ENCODE data around the gene SOCS7.

The SOCS7 gene

DNA sequence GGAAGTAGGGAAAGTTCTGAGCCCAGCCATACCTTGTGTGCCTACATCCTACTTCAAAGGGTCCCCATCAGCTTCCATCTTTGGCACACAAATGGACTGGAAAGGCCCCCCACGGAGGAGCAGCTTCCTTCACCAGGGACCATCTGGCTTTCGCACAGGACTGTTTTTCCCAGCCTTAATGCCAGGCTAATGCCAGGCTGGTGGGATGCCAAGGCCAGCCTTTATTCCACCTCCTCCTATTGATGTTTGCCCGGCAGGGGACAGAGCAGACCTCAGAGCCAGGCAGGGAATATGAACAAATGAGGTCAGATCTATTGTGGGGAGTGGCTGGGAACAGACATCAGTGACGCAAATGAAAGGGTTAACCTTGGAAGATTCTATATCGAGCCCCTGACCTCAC lies 13.6 kb upstream of the SOCS7 start:
- DNase-seq = no peak

DNA sequence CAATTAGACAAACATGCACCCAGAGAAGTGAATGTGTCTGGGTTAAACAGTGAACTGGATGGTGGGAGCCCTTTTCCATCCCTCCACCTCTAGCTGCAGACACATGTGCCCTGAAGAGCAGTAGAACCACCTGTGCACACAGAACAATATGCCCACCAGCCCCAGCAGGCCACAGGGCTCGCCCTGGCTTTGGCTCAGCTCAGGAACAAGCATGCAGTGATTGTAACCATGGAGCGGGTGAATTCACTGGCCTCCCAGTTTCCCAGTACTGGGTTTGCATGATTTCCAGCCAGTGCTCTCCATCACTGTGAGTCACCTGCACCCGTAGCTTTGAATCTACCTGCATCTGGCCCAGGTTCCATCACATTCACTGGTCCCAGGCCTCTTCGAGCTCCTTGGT lies 13.1 kb upstream of the SOCS7 start:
- DNase-seq = no peak

DNA sequence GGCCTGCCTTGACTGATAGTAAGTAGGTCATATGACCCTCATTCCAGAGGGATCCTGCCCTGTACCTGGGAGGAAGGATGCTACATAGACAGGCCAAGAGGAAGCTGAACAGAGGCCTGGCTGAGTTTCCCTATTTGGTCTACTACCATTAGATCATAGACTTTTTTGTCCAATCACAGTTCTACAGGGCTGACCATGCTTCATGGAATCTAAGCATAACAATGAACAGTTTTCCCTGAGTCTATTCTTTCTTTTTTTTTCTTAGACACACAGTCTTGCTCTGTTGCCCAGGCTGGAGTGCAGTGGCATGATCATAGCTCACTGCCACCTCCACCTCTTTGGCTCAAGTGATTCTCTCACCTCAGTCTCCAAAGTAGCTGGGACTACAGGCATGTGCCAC lies 11.8 kb upstream of the SOCS7 start:
- DNase-seq = no peak

DNA sequence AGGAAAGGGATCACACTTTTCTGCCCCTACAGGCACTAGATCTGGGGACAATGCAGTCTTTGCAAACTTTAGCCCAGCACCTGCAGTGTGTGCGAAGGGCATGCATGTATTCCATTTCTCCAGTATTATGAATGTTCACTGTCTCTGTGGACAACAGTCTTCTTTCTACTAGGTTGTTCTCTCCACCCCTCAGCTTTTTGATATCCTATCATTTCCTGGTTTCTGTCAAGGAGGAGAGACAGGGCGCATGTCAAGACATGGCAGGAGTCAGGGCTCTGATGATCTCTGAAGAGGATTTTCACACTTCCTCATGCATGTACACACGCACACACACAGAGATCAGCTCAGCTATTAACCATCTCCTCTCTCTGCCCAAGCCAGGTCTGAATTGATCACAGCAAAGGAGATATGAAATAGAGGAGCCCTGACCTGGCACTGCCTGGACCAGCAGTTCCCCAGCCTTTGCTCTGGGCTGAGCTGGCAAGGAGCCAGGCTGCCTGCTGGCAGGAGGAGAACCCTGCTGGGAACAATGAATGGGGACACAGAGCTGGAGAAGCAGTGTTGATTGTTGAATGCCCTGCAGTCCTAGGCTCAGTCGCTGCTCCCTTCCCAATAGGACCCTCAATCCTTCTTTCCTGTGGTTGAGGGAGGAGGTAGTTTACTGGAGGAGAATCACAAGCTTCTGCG lies 10.5 kb upstream of the SOCS7 start:
- DNase-seq = peak; percentile 52

DNA sequence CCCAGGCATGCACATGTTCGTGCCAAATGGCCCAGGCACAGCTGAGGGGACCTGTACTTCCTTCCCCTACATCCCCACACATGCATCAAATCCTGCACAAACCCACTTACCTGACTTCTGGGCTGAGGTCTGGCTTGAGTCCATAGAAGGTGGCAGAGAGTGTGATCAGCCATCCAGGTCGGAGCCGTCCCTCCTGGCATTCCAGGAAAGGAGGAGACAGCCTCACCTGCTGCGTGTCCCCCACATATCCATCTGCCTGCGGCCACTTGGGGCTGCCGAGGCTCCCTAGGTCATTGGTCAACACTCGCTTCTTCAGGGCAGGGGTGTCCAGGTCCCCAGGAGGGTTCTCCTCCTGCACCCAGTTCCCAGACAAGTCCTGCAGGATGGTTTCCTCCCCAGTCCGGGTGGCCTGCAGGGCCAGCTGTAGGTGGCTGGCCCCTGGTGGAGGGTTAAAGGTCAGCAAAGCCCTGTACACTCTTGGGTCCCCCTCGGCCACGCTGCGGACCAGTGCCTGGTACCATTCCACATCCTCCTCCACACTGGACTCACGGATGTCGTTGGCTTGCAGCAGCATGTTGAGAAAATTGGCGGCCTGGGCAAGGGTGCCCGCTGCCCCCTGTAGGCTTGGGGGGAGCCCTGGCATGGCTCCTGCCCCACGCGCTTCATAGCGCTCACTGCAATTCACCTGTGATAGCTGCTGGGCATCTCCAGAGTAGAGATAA lies 8.6 kb upstream of the SOCS7 start:
- no peak for DNase-seq

DNA sequence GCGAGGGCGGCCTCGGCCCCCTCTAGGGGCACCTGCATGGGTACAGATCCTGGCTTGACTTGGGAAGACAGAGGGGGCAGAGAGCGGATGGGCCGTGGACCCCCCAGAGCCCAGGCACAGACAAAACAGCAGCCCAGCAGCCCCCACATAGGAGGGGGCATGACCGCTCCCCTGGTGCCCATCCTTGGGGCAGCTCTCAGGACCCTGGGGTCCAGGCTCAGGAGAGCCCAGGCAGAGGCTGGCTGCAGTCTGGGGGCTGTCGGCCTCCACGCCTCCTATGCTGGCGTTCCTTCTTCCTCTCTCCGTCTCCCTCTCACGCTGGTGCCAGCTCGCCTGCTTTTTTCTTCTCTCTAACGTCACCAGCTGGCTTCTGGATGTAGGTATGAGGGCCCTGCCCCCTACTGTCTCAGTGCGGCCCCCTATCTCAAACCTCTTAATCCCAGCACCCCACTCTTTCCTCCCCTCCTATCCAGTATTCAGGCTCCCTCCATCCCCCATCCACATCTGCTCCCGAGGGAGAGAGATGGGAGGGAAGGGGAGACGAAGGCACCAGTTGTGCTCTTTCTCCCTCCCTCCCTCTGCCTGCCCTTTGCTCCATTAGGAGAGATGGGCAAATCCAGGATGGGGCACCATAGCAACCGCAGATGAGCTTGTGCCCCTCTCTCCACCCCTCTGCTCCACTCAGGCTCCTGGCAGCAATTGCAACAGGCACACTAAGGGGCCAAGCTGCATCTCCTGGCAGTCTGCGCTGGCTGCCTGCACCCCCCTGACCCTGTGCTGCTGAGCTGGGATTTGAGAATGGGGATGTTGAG lies 7.8 kb upstream of the SOCS7 start, which contains the start of gene GPR179:
Gene GPR179 (minus strand): TSS at position 349 of the 812 bp plus-strand sequence. CDS start 167 bp downstream, at position 182.
- no peak for DNase-seq

DNA sequence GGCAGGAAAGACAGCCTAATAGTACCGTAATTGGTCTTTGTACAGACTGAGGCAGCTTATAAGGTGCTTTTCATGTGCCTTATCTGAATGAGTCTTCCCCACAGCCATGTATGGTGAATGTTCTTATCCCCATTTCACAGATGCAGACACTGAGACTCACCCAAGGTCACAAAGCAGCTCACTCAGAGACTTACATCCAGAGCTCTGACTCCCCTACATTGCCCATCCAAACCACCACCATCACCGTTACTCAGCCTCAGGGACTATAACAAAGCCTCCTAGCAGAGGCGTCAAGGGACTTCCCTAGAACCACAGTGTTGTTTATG lies 7.3 kb upstream of the SOCS7 start:
- DNase-seq = no peak

DNA sequence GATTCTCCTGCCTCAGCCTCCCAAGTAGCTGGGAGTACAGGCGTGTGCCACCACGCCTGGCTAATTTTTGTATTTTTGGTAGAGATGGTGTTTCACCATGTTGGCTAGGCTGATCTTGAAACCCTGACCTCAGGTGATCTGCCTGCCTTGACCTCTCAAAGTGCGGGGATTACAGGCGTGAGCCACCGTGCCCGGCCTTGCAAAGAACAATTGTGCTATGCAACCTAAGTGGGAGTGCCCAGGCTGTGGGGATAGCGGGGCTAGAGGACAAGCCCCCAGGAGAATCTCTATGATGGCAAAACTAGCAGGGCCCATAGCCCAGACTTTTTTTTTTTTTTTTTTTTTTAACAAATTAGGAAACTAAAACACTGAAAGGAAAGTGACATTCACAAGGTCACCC lies 5.9 kb upstream of the SOCS7 start:
- no peak for DNase-seq

DNA sequence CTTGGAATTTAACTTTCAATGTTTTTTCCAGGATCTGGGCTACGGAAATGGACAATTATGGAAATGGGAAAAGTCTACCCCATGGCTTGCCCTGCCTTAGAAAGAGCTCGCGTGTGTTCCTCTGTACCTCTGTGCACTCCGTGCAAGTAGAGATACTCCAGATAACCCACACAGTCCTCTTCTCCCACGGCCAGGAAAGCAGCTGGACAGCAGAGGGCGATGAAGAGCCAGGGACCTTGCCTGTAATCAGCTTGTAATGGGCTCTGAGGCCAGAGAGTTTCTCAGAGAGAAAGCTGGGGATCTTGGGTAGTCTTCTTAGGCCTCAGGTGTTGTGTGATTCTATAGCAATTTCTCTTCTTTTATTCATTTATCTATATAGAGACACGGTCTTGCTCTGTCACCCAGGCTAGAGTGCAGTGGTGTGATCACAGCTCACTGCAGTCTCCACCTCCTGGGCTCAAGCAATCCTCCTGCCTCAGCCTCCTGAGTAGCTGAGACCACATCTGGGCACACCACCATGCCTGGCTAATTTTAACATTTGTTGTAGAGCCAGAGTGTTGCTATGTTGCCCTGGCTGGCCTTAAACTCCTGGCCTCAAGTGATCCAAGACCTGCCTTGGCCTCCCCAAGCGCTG lies 2.4 kb upstream of the SOCS7 start:
- peak; percentile 35 for DNase-seq

DNA sequence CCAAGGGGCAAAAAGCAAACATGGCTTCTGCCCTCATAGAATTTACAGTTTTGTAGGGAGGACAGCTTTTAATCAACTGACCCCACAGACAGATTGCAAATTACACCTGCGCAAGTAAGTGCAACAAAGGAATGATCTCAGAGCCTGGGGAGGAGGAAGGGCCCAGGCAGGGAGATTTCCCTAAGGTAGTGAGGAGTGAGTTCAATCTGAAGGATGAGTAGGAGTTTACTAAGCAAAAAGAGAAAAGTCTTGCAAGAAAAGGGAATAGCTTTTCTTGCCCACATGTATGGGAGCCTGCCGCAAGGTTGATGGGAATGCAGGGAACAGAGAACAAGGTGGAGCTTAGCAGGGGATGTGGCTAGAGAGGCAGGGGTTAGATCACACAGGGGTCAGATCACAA lies 1.6 kb upstream of the SOCS7 start:
- no peak for DNase-seq

DNA sequence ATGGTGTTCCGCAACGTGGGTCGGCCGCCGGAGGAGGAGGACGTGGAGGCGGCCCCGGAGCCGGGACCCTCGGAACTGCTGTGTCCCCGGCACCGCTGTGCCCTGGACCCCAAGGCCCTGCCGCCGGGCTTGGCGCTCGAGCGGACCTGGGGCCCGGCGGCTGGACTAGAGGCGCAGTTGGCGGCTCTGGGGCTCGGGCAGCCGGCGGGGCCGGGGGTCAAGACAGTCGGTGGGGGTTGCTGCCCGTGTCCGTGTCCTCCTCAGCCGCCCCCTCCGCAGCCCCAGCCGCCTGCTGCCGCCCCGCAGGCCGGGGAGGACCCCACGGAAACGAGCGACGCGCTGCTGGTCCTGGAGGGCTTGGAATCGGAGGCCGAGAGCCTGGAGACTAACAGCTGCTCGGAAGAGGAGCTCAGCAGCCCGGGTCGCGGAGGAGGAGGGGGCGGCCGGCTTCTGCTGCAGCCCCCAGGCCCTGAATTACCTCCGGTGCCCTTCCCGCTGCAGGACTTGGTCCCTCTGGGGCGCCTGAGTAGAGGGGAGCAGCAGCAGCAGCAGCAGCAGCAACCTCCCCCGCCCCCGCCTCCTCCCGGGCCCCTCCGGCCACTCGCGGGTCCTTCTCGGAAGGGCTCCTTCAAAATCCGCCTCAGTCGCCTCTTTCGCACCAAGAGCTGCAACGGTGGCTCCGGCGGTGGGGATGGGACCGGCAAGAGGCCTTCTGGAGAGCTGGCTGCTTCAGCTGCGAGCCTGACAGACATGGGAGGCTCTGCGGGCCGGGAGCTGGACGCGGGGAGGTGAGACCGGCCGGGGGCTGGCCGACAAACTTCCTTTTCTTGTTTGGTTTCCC lies 821 bp downstream of the SOCS7 start:
- no peak for DNase-seq

DNA sequence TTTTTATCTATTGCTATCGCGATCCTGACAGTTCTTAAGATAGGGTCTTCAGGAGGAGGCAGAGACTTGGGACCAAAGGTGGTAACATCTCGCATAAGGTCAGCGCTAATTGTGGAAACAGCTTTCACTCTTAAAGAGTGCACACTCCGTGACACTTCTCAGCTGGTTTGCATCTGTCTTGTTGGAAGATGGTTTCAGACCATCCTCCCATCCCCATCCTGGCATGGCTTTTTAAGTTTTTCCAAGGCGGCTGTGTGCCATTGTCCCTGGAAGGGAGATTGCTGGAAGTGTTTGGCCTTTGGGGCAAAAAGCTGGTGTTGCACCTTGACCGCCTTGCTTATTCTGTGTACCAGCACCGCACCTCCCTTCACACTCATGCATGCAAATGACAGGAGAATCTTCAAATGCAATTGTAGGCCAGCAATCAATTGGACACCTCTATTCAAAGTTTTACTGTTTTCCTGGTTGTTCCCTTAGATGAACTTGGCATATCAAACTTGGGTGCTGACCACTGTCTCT lies 1.5 kb downstream of the SOCS7 start:
- no peak for DNase-seq

DNA sequence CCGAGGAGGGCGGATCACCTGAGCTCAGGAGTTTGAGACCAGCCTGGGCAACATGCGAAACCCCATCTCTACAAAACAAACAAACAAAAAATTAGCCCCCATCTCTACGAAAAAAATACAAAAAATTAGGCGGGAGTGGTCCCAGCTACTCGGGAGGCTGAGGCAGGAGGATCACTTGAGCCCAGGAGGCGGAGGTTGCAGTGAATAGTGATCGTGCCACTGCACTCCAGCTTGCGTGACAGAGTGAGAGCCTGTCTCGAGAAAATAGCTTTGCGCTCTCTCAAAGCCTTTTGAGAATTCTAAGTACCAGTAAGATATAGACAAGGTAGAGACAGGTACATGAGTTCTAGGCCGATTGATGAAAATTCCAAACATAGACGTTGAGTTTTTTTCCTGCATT lies 2.0 kb downstream of the SOCS7 start:
- DNase-seq = no peak

DNA sequence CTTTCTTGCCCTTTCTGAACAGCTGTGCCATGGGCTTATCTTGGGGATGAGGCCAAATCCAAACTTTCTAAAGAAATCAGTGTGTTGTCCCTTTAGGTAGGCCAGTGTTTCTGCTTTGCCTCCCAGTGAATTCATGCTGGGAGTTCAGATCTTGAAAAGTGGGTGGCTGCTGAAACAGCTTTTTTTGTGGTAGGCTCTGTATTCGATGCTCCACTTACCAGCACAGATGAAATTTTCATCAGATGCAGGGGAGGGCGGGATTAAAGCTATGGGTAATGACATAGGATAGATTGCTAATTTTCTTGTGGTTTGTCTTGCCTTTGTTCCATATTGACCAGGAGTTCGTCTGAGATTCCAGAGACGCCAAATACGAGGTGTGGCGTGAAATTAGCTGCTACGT lies 2.8 kb downstream of the SOCS7 start:
- DNase-seq = no peak

DNA sequence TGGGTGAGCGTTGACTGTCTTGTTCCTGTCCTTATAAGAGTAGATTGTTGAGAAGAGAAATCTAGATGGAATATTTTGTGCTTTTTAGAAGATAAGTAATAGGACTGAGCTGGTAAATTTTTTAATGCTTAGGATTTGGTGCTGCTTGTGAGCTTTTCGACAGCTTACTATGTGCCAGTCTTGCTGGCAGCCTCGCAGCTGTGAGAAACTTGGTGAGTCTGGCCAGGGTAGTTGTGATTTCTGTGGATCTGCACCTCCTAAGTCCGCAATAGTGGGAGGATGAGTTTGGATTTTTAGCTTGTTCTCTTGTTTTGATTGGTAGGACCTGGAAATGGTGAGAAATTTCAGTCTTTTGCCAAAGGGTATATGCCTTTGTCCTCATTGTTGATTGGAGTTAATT lies 3.6 kb downstream of the SOCS7 start:
- no peak for DNase-seq

DNA sequence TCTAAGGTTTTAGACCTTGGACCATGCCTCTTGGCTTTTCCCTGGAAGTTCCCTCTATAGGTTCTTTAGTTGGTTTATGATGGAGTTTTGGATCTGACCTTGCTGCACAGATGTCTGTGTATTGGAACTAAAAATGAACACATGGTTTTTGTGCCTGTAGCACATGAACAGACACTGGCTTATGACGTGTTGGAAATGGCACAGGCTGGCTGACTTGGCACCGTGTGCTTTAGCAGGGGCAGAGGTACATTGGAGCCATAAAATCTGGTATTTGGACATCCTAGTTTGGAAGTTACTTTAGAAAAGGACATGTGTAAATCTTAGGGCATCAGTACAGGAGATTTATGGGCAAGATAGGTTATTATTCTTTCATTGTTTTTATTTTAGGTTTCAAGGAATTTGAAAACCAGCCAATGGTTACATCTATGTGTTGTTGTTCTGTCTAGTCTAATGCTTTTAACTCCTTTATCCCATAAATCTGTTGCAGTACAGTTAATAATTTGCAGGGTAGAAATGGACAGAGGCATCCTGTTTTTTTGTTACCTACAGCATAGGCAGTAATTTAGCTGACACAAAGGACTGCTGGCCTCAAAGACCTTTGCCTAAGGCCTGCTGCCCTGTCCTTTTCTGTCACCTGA lies 6.0 kb downstream of the SOCS7 start:
- DNase-seq = no peak

DNA sequence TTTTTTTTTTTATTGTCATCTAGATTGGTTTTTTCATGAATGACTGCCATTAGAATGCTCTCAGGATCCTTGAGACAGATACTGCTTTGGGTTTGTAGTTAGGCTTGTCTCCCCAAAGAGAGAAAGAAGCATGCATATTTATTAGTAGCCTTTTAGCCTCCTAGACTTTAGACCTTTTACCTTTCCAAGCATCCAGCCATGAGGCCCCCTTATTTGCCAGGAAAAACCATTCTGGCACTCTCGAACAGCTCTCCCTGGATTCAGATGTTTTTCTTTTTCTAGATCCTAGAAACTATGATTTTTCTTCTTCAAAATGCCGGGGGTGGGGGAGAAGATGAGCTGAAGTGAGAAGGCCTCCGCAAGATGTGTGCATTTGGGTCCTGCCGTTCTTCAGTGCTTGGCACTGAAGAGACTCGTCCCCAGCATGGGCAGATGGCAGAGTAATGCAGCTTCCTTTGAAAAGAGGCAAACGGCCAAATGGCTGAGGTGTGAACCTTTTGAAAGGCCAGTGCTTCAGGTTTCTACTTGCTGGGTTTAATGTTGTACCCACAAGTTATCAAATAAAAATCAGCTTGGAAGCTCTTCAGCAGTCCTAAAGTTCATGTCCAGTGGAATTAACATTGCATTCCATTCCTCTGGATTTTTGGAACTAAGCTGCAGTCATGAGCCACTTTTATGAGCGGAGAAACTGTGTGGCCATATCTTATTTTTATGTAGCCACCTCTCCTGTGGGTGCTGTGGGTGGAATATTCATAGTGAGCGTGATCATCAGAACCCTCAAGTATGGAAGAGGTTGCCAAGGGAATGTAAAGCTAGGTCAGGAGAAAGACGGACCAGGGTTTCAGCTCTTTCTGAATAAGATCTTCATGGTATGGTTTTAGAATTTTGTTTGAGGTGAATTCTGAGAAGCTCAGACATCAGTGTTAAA lies 7.2 kb downstream of the SOCS7 start:
- no peak for DNase-seq

DNA sequence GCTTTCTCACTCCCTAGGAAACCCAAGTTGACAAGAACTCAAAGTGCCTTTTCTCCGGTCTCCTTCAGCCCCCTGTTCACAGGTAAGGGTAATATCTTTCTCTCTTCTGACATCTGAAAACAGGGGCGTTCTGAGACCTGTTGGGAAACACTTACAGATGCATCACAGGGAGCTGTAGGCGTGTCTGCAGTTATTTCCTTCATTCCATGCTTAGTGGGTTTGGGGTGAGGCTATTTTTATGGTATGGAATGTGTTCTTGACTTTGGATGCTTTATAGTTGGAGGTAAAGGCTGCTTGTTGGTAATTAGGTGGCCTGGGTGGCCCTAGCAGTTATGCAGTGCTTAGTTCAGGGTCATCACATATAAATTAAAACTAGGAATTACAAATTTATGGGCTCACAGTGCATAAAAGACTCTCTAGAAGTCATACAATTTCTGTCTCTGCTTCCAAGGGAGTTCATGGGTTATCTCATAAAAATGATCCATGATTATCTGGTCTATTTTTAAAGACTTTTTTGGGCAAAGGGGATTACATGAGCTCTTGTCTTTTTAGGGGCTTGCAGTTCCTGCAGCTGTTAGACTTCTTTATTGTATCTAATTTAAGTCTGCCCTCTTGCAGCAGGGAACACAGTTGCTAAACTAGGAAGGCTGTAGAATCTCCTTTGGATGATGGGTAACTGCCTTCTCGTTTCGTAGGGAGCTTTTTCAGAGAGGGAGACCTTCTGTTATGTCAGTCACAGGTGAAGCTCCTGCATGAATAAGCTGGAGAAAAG lies 10.2 kb downstream of the SOCS7 start:
- DNase-seq = no peak

DNA sequence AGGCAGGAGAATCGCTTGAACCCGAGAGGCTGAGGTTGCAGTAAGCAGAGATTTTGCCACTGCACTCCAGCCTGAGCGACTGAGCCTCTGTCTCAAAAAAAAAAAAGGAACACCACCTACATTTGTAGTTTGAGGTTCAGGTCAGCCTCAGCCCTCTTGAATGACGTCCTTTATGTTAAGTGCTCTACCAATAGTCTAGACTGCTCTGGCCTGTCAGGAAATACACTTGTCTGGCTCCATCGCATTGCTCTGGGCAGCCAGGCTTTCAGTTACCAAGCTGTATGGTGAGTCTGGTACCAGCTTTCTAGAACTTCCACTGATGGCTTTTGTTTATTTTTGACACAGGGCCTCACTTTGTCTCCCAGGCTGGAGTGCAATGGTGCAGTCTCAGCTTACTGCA lies 11.4 kb downstream of the SOCS7 start:
- no peak for DNase-seq

DNA sequence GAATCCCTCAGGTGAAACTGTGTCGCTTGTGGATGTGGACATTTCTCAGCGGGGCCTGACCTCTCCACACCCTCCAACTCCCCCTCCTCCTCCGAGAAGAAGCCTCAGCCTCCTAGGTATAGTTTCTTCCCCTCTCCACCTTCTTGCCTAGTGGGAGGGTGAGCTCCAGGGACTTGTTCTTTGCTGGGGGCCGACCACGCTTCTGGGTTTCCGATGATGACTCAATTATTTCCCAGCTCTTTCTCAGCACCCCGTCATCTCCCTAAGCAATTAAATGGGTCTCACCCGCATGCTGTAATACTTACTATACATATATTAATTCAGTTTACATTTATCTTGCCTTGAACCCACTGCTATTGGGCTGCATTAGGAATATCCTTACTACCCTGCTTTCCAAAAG lies 13.1 kb downstream of the SOCS7 start:
- DNase-seq = no peak

Measured in NCI-H2081 treated with DMSO at 0.1 percent for 48 hours (cell line).